Stimulated activated CD8-positive, alpha-beta memory T cell treated with anti-CD3 and anti-CD28 coated beads, Interleukin-12 subunit alpha, Interleukin-12 subunit beta, amount 100 ng/mL, for 24 hours (primary cell): Measurements from ENCODE around the gene LGALS7.
A peak's percentile ranks its signal among the peaks of the same experiment; 100 is the strongest.

Source experiments
- DNase-seq: peaks from one replicate; pipeline ENCODE4 v3.0.0-alpha.2; 2020; ENCODE audit errors: extremely low read depth

Gene LGALS7

DNA sequence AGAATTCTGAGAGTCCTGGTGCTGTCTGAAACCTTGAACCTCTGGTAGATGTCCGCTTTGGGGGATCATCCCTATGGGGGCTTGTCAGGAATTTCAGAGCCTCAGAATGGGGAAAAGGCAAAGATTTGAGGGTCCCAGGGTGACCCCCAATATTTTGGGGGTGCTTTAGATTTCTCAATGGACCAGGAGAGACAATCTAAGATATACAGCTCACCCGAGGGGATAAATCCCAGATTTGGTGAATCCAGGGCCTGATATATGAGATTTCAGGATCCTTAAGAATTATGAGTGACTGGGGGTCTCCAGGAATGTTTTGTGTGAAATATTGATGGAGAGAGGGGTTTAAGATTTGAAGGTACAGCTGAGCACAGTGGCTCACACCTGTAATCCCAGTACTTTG, 32.4 kb downstream of the LGALS7 start:
- DNase-seq: no peak

DNA sequence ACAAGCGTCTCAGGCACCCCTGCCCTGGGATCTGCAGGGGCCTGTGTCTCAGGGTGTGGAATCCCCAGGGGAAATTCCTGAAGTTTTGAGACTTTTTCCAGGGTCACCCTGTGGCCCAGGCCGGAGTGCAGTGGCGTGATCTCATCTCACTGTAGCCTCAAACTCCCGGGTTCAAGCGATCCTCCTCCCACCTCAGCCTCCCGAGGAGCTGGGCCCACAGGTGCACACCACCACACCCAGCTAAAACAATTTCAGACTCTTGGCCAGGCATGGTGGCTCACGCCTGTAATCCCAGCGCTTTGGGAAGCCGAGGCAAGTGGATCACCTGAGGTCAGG, 33.1 kb downstream of the LGALS7 start:
- no peak for DNase-seq

DNA sequence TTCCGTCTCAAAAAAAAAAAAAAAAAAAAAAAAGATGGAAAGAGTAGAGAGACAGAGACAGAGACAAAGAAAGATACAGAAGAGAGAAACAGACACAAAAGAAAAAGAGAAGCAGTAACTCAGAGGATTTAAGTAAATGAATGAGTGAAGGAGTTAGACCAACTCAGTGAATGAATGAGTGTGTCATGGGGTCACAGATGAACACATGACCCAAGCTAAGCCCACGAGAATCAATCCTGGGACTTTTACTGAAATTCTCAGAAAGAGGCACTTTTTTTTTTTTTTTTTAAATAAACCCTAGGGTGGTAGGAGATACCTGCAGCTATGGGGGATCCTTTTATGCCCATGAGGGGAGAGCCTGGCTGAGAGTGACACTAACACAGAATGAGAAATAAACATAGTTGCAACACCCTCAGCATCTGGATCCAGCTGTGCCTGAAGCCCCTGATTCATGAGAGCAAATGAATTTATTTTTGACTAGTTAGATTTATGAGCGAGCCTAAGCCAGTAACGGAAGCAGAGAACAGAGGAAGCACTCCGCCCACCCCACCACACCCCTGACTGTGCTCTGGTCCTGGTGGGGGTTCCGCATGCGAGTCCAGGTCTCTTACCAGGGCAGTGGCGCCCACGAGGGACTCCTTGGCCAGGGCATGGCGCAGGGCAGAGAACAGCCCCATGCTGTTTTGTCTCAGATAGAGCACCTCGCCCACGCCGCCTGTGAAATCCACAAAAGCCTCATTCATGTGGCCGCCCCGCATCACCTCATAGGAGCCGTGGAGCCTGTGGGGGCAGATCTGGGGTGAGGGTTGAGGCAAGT, 33.7 kb downstream of the LGALS7 start:
- DNase-seq: no peak

DNA sequence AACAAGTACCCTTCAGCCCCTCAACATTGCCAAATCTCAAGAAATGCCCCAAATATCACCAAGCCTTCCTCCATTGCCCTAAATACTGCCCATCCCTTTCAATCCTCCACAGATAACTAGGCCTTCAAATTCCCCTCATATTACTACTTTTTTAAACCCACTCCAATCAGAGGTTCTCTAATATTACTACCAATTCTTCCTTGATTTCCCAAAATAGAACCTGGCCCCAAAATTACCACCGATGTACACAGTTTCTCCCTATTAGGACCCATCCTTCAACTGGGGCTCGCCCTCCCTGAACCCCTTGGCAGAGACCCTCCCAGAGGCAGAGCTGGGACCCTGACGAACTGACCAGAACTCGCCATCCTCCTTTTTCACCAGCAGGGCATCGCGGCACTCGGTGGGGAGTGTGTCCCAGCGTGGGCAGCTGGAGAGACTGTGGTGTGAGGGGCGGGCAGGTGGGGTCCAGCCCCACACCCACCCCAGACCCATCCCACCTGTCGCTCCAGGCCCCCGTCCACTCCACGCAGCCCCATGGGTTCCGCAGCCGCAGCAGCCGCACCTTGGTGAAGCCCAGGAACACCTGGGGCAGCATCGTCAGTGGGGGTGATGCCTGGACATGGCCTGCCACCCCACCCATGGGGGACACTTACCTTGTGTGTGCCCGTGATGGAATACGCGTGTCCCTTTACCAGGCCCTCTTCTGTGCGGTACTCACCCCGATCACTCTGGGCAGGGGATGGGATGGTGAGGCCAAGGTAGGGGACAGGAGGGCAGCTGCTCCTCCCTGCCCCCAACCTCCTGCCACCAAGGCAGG, 35.2 kb downstream of the LGALS7 start:
- no peak for DNase-seq

DNA sequence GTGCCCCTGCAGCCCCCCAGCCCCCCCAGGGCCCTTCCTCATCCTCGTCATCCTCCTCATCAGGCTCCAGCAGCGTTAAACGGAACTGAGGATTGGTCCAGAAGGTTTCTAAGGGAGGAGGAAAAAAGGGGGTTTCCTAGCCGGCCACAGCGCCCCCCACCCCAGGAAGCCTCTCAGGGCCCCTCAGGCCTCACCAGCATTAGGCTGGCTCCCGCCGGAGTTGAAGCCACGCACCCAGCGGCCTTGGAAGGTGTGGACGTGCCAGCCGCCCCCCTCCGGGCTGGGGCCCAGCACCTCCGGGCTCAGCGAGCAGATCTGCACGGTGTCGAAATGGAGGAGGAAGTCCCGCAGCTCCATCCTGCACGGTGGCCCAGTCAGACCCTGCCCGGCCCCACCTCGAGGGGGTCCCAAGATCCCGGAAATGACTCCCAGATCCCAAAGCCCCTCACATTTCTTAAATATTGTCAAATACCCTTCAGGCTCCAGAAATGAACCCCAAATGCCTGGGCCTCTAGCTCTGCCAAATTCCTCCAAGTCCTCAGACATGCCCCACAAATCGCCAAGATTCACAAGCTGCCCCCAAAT, 35.9 kb downstream of the LGALS7 start:
- no peak for DNase-seq

DNA sequence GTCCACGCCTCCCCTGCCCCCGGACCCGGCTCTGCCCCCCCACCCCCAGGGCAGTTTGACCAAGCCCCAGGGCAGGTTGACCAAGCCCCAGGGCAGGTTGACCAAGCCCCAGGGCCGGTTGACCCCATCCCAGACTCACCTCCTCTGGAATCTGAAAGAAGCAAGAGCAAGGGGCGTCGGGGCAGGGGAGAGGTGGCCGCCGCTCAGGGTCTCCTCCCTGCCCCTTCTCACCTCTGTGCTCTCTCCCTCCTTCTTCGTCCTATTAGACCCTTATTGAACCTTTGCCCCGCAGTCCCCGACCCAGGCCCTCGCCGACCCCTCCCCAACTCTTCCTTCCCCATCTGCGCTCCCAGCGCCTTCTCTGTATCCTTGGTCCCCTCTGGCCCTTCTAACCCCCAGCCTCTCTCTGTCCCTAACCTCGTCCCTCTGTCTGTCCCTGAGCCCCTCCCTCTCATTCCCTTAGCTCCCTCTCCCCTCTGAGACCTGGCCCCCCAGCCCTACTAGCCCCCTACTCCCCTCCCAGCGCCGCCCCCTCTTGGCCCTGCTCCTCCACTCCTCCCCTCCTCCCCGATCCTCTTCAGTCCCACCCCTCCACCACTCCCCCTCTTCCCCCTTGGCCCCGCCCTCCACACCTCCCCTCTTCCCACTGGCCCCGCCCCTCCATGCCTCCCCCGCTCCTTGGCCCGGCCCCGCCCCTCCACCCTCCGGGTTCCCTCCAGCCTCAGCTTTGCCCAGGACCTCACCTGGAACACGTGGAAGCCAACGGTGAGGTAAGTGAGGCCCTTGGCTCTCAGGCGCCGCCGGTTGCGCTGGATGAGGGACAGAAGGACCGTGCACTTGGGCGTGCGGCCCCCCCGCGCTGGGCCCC, 36.7 kb downstream of the LGALS7 start:
- peak; percentile 24 for DNase-seq

DNA sequence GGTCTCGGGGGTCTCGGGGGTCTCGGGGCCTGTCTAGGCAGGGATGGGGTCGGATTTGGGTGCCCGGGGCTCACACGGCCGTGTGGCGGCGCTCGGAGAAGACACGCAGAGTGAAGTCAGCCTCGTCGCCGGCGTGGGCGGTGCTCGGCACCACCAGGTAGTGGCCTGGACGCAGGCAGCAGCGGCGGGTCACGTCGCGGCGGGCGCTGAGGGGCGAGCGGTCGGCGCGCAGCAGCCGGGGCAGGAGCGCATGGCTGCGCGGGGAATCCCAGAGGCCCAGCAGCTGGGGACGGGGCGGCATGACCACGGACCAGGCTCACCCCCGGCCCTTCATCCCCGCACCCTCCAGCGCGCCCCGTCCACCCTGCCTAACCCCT, 37.3 kb downstream of the LGALS7 start:
- no peak for DNase-seq

DNA sequence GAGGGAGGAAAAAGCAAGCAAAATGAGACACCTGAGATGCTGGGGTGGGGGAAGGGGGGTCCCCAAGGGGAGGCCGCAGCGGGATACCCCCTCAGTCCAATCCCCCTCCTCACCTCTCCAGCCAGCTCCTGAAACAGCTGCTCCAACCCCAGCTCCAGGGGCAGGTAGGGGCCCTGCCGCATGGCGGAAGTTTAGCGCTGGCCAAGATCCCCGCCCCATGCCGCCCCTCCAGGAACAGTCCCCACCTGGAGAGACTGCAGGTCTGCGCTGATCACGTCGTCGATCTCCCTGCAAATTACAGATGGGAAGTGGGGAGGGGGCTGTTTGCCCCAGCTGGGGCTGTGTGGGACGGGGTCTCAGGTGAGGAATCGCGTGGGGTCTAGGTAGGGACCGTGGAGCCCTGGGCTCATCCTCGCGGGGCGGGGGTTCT, 38.0 kb downstream of the LGALS7 start:
- no peak for DNase-seq

DNA sequence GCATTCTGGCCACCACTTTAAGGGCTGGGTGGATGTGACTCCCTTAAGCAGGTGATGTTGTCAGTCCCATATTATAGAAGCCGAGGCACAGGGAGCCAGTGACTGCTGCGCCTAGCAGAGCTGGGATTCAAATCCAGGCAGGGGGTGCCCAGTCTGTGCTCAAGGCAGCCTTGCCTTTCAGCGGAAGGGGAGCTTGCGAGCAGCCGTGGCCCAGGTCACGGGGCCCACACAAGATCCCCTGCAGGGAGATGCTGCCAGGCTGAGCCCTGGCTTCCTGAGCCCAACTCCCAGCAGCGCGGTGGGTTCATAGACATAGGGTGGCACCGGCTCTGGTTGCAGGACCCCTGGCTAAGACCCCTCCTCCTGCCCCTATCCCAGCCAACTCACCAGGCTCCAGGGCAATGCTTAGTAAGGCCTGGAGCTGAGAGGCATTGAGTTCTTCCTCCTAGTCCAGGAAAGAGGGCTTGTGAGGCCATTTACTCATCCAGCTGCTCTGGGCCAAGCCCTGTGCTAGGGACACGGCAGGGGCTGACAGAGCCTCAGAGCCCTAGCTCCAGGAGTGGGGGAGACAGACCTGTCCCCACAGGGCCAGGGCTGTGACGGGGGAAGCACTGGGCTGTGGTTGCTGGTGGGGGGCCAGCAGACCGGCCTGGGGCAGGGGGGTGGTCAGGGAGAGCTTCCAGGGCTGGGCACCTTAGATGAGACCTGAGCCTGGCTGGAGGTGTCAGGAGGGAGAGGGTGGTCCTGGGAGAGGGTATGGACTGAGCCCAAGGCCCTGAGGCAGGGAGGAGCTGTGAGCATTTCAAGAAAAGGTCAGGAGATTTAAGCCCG, 38.7 kb downstream of the LGALS7 start:
- DNase-seq: no peak

DNA sequence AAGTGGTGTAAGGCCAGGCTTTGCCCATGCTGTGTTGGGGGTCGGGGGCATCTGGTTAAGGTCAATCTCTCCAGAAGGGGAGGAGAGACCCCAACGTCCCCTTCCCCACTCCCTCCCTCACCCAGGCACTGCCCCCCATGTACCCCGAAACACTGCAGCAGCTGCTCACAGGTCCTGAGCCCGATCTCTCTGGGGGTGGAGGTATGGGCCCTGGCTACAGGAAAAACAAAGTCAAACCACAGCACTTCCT, 39.2 kb downstream of the LGALS7 start:
- DNase-seq: no peak

DNA sequence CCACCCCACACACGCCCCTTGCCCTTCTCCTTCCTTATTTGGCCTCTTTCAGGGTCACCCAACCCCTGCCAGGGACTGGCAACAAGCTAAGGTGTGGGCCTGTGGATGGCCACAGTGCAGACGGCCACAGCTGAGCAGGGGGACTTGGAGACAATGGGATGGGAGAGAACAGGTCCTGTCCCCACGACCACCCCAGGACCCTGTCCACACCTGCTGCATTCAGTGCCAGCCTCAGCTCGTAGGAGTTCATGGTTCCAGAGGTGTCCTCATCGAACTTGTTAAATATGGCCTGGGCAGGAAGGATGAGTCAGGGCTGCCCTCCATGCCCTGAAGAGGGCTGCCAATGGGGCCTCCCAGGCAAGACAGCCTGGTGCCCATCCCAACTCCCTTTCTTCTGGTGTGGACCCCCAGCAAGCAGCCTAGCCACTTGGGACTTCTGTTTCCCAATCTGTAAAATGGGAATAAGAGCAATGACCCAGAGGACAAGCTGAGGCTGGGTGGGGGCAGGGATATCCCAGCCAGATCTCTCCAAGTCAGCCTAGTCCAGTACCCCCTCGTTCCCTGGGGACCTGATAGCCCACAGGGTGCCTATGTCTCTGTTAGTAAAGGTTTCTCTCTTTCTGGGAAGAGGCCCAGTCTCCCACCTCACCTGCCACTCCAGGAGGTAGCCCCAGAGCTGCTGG, 39.7 kb downstream of the LGALS7 start:
- DNase-seq: no peak

DNA sequence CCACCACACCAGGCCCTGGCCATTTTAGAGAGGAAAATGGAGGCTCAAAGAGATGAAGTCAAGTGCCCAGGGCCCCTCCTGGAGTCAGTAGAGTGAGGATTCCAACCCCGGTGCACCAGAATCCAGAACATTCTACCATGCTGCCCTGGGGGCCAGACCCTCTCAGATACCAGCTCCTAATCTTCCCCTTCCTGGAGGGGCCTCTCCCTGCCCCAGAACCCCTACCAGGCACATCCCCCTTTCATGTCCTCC, 40.1 kb downstream of the LGALS7 start:
- DNase-seq: no peak

DNA sequence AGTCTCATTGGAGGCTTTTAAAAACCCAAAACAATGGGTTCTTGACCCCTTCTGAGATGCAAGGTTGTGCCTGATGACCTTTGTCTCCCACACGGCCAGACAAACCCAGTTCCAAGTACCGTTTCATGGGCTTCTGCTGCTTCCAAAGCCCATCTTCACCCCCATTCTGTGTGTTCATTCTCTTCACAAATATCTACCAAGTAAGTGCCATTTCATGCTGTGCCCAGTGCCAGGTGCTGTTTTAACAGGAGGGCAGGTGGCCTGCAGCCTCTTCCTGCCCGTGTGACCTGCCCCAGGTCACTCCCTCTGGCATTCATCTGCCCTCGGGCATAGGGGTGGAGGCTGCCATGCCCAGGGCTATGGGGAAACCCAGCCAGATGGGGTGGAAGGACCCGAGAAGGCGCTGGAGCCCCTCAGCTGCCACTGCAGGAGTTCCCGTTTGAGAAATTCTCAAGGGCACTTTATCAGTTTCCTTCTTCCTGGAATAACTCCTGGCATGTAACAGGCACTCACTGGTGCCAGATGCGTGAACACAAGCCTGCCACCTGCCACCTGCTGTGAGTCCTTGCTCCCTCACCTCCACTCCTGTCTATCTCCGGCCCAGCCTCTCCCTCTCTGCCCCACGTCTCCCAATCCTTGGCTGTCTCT, 41.5 kb downstream of the LGALS7 start:
- DNase-seq: no peak

DNA sequence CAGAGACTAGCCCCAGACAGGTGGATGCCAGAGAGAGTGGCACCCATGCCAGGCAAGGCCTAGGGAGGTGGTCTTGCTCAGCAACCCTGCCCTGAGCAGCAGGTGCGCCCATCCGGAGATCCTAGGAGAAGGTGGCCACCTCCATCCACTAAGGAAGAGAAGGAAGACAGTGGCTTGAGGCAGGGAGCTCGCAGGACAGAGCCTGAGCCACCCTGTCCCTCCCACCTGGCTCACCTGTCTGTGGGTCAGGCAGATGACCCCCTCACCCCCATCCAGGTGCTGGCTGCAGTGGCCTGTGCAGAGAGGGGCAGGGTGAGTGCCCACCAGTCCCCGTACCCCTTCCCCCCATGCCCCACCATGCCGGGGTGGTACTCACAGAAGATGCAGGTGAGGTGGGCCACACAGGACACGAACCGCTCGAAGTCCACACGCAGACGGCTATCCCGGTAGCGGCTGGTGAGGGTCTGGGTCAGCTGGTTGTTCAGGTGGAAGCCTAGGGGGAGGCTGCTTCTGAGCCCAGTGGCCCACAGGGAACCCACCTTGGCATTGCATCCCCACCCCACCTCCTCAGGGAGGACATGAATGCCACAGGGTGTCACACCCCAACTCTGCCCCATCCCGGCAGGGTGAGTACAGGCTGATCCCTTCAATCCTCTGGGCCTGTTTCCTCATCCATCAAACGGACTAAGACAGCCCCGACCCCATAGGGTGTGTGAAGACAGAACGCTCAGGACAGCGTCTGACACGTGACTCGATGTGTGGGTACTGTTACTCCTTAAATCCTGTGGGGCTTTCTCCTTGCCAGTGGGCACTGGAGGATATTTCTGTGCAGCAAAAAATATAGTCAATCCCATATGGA, 42.4 kb downstream of the LGALS7 start:
- DNase-seq: no peak

DNA sequence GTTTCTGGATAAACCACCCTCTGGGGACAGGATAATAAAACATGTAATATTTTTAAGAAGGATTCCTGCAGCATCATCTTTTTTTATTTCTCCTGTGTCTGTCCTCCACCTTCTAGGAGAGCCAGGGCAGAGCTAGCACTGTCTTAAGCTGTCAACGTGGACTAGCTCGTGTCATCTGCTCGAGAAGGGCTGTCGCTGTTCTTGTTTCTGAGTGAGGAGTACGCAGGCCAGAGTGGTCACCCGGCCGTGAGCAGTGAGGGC, 42.9 kb downstream of the LGALS7 start:
- no peak for DNase-seq

DNA sequence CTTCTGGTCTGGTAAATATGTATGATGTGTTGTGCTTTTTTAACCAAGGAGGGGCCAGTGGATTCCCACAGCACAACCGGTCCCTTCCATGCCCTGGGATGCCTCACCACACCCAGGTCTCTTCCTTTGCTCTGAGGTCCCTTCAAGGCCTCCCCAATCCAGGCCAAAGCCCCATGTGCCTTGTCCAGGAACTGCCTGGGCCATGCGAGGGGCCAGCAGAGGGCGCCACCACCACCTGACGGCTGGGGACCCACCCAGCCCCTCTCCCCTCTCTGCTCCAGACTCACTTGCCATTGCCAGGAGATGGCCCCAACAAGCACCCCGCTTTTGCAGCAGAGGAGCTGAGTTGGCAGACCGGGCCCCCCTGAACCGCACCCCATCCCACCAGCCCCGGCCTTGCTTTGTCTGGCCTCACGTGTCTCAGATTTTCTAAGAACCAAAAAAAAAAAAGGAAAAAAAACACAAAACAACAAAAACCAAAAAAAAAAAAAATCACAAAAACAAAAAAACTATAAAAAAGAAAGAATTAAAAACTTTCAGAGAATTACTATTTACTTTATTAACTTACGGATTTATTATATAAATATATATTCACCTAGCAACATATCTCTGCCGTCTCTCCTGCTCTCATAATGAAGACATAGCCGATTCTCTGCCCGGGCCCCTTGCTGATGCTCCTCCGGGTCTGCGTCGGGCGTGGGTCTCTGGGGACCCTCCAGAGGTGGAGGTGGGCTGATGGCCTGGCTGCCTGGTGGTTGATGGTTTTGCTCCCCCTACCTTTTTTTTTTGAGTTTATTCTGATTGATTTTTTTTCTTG, 43.5 kb downstream of the LGALS7 start:
- DNase-seq: peak; percentile 53

DNA sequence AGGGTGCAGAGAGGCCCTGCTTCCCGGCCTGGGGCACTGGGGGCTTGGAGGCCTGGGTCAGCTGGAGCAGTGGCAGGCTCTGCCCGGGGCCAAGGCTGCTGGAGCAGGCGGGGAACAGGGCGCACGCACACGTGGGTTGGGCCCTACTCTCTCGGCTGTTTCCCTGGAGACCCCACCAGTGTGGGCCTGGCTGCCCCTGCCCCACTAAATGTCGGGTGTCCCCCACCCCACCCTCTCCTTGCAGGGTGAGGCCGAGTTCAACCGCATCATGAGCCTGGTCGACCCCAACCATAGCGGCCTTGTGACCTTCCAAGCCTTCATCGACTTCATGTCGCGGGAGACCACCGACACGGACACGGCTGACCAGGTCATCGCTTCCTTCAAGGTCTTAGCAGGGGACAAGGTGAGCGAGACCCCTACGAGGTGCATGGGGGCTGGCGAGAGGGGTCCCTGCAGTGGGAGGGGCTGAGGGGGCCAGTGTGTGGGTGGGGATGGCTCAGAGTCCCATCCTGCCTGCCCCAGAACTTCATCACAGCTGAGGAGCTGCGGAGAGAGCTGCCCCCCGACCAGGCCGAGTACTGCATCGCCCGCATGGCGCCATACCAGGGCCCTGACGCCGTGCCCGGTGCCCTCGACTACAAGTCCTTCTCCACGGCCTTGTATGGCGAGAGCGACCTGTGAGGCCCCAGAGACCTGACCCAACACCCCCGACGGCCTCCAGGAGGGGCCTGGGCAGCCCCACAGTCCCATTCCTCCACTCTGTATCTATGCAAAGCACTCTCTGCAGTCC, 44.4 kb downstream of the LGALS7 start:
- DNase-seq: no peak
